K562 treated with DMSO at 1 percent for 48 hours (cell line): ENCODE results near the gene NCOR2. TPM values are rescaled to one million over a fixed set of nuclear protein-coding genes. Genes with fewer than 3 reads are reported as not detected.

ENCODE experiments used
- total RNA-seq: library from RNA; unstranded; fragments of 300-600 nt; gene quantifications from 2 replicates; pipeline ENCODE4 v1.2.3, GENCODE V29; 2022; ENCODE audit warnings: low replicate concordance; ENCODE audit errors: extremely low read depth

NCOR2 gene
- total RNA-seq: not detected in 2 replicates

DNA sequence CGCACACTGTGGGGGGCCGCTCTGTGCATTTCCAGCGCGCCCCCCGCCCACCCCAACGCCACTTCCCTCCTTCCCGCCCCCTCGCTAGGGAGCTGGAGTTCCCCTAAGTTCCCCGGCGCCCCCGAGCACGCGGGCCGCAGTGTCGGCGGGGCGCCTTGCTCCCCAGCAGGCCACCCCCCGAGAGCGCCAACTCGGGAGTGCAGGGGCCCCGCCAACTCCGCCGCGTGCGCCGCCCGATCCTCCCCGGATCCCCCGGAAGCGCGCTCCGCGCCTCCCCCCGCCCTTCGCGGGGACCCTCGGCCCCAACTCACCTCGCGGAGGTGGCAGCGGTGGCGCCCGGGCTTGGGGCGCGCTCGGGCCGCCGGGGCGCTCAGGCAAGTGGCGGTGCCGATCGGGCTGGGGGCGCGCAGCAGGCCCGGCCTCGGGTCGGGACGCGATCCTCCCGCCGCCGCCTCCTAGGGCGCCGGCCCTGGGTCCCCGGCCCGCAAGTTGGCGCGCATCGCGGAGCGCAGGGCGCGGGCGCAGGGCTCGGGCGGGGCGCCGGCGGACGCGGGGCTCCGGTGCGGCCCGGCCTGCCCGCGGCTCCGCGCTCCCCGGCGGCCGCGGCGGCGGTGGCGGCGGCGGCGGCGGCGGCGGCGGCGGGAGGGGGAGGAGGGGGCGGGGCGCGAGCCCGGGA is at the start of gene NCOR2:
NCOR2 (minus strand) TSS at position 616 of the 676 bp plus-strand sequence. CDS start 72,361 bp downstream, outside the sequence.

